Panc1 (cell line): Measurements from ENCODE around the gene CDK14.

ENCODE experiments used
- CTCF ChIP-seq: fragments of 450-650 bp; IDR thresholded peaks from 2 replicates; pipeline ENCODE4 v1.5.1; 2017; ENCODE audit warnings: mild to moderate bottlenecking
- POLR2AphosphoS5 ChIP-seq: IDR thresholded peaks from 2 replicates; pipeline ENCODE4 v1.6.1; 2012; ENCODE audit warnings: mild to moderate bottlenecking, low read depth, low read length, moderate library complexity
- REST ChIP-seq, 2 experiments: IDR thresholded peaks; 2 replicates each; pipeline ENCODE4 v1.6.1; 2011 to 2012; ENCODE audit warnings: low read depth in 2 of 2, control low read depth in 1 of 2, low read length in 1 of 2, mild to moderate bottlenecking in 1 of 2, moderate library complexity in 1 of 2; ENCODE audit not compliant: insufficient read depth in 1 of 2

- TF ChIP-seq POLR2AphosphoS5 (no peak), CTCF (no peak), REST (IDR thresholded peaks at IDR 0.05; ENCODE audit: insufficient read depth in 1 of 2, low read depth in 2 of 2, low read length in 1 of 2) (no peak)
These were observed 516.8 kb downstream of the CDK14 start for GRCh38 chr7:91112902-91113341.
